Astrocyte (in vitro differentiated cells and primary cell): ENCODE data around the gene MIA3.
"Not testable (repeated sequence)": the region's sequence is repeated elsewhere in the genome, so short reads cannot be mapped to it uniquely, and the experiment has no call there.

ENCODE experiments used
- EZH2 ChIP-seq: IDR thresholded peaks from 2 replicates; pipeline ENCODE4 v1.6.1; 2012; ENCODE audit warnings: mild to moderate bottlenecking, low read length, inconsistent platforms; ENCODE audit not compliant: insufficient read depth
- TF ChIP-seq, protein P1 (sequence below): IDR thresholded peaks from 2 replicates; pipeline ENCODE4 v1.5.1; 2011; ENCODE audit warnings: low read depth, mild to moderate bottlenecking, inconsistent platforms, low read length, moderate library complexity; ENCODE audit not compliant: insufficient read depth

GRCh38 chr1:222669107-222669506 is 51.2 kb downstream of the MIA3 start:
- TF ChIP-seq, protein P1, sequence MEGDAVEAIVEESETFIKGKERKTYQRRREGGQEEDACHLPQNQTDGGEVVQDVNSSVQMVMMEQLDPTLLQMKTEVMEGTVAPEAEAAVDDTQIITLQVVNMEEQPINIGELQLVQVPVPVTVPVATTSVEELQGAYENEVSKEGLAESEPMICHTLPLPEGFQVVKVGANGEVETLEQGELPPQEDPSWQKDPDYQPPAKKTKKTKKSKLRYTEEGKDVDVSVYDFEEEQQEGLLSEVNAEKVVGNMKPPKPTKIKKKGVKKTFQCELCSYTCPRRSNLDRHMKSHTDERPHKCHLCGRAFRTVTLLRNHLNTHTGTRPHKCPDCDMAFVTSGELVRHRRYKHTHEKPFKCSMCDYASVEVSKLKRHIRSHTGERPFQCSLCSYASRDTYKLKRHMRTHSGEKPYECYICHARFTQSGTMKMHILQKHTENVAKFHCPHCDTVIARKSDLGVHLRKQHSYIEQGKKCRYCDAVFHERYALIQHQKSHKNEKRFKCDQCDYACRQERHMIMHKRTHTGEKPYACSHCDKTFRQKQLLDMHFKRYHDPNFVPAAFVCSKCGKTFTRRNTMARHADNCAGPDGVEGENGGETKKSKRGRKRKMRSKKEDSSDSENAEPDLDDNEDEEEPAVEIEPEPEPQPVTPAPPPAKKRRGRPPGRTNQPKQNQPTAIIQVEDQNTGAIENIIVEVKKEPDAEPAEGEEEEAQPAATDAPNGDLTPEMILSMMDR, result not testable (repeated sequence)
- not testable (repeated sequence) for TF ChIP-seq EZH2
